Inferior parietal cortex (tissue), 1 donor: Measurements from ENCODE around the gene HAUS6.
"Not testable (repeated sequence)": the region's sequence is repeated elsewhere in the genome, so short reads cannot be mapped to it uniquely, and the experiment has no call there.

ENCODE experiments used
- DNase-seq: peaks from one replicate; pipeline ENCODE4 v3.0.0-alpha.2; 2016; ENCODE audit errors: extremely low spot score

The HAUS6 gene

GRCh38 chr9:19117039-19117716, 14.5 kb upstream of the HAUS6 start:
- DNase-seq, result no peak

GRCh38 chr9:19116107-19116790, 13.5 kb upstream of the HAUS6 start:
- no peak for DNase-seq

- no peak for DNase-seq
These were observed 12.1 kb upstream of the HAUS6 start for GRCh38 chr9:19114680-19115270.

- no peak for DNase-seq
These were observed 11.4 kb upstream of the HAUS6 start for GRCh38 chr9:19113964-19114679.

- DNase-seq, result not testable (repeated sequence)
These were observed 10.4 kb upstream of the HAUS6 start for GRCh38 chr9:19113064-19113611.

GRCh38 chr9:19108038-19108437, 5.3 kb upstream of the HAUS6 start:
- DNase-seq, result no peak

GRCh38 chr9:19104515-19105282, 2.0 kb upstream of the HAUS6 start:
- DNase-seq, result no peak

GRCh38 chr9:19102181-19102630, 498 bp downstream of the HAUS6 start:
- no peak for DNase-seq

- no peak for DNase-seq
These were observed 1.5 kb downstream of the HAUS6 start for GRCh38 chr9:19101203-19101602.

GRCh38 chr9:19097431-19097830, 5.3 kb downstream of the HAUS6 start:
- not testable (repeated sequence) for DNase-seq

GRCh38 chr9:19087106-19088000, 15.4 kb downstream of the HAUS6 start:
- no peak for DNase-seq

GRCh38 chr9:19085295-19085694, 17.4 kb downstream of the HAUS6 start:
- DNase-seq, result no peak

- no peak for DNase-seq
These were observed 27.9 kb downstream of the HAUS6 start for GRCh38 chr9:19074836-19075235.

GRCh38 chr9:19074229-19074628, 28.5 kb downstream of the HAUS6 start:
- DNase-seq, result no peak

GRCh38 chr9:19057033-19057432, 45.7 kb downstream of the HAUS6 start:
- DNase-seq, result no peak

GRCh38 chr9:19050637-19051591, 51.8 kb downstream of the HAUS6 start:
- DNase-seq, result no peak

- DNase-seq, result peak; percentile 57
These were observed 52.6 kb downstream of the HAUS6 start for GRCh38 chr9:19049917-19050636.
